Measurements from ENCODE around the gene MON1A.

DNA sequence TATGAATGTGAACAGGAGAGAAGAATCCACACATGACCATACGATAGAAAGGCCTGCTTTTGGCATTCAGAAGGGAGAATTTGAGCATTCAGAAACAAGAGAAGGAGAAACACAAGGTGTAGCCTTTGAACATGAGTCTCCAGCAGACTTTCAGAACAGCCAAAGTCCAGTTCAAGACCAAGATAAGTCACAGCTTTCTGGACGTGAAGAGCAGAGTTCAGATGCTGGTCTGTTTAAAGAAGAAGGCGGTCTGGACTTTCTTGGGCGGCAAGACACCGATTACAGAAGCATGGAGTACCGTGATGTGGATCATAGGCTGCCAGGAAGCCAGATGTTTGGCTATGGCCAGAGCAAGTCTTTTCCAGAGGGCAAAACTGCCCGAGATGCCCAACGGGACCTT, 38.7 kb upstream of the MON1A start:
- no peak for TF ChIP-seq CTCF (IDR thresholded peaks at IDR 0.05)
- TF ChIP-seq POLR2A (IDR thresholded peaks at IDR 0.05): no peak
